ENCODE data around the gene SLC6A9. TPM values are rescaled to one million over a fixed set of nuclear protein-coding genes. Genes with fewer than 3 reads are reported as not detected.

Gene SLC6A9
- total RNA-seq, 1 experiment from 2014 or later, result 30.1 TPM

GRCh38 chr1:44045064-44045463, 13.8 kb upstream of the SLC6A9 start:
- no peaks in the 10 kb centered on the region for H3K9me3 Mint-ChIP-seq
- Histone ChIP-seq H2BK12ac (ENCODE audit: insufficient read length, low read depth, low read length) (no peak overlapping the region), H2AK5ac (ENCODE audit: insufficient read length, low read length) (no peak overlapping the region), H3K9me3 (ENCODE audit: control insufficient read depth, low read depth, low read length) (no peaks in the 10 kb centered on the region), H3T11ph (ENCODE audit: low read length) (no peak overlapping the region), H2BK5ac (ENCODE audit: insufficient read length, low read length) (no peak overlapping the region), H3K79me1 (ENCODE audit: insufficient read depth, low read depth, low read length, poor library complexity, severe bottlenecking) (no peaks in the 10 kb centered on the region), H3K9ac (ENCODE audit: extremely low read depth, insufficient read length, low read length) (no peak overlapping the region), H2BK15ac (ENCODE audit: low read depth, low read length) (no peak overlapping the region), H3K4ac (ENCODE audit: low read depth, low read length) (no peak overlapping the region), H3K14ac (ENCODE audit: insufficient read depth, low read length) (no peak overlapping the region), H2BK120ac (ENCODE audit: low read depth, low read length, poor library complexity, severe bottlenecking) (no peak overlapping the region), H4K91ac (ENCODE audit: insufficient read length, low read depth, low read length) (no peak overlapping the region), H3K27me3 (ENCODE audit: insufficient read depth, low read length) (no peaks in the 10 kb centered on the region; the same call in 1 of the 2 replicates), H3K79me2 (ENCODE audit: insufficient read depth, low read length) (no peaks in the 10 kb centered on the region), H3K23ac (ENCODE audit: insufficient read length, low read depth, low read length) (no peak overlapping the region), H2AFZ (ENCODE audit: low read length) (no peak overlapping the region), H3K4me1 (ENCODE audit: insufficient read depth, low read length) (no peaks in the 10 kb centered on the region), H3K4me2 (ENCODE audit: insufficient read depth, insufficient read length, low read length) (no peak overlapping the region), H4K8ac (replicated peaks; ENCODE audit: insufficient read length, low read depth, low read length) (no peak overlapping the region), H4K5ac (ENCODE audit: insufficient read length, low read depth, low read length) (no peak overlapping the region), H3K56ac (ENCODE audit: insufficient read length, low read depth, low read length) (no peak overlapping the region), H4K20me1 (ENCODE audit: control insufficient read depth, insufficient read depth, insufficient read length) (no peaks in the 10 kb centered on the region), H3K23me2 (ENCODE audit: insufficient read length, low read depth, low read length, poor library complexity, severe bottlenecking) (no peaks in the 10 kb centered on the region), H3K18ac (ENCODE audit: insufficient read length, low read depth, low read length) (no peak overlapping the region), H2BK20ac (ENCODE audit: low read depth, low read length, poor library complexity, severe bottlenecking) (no peak overlapping the region), H3K27ac (ENCODE audit: insufficient read length, low read depth, low read length) (no peak overlapping the region)
- no peak overlapping the region for H3K27ac Mint-ChIP-seq
- H3K27me3 Mint-ChIP-seq (ENCODE audit: low read depth), result peaks cover 29% of the 10 kb centered on the region
- DNase-seq, result no peak
- H3K36me3 Mint-ChIP-seq (ENCODE audit: insufficient read depth in 1 of 3, low read depth in 3 of 3), result no peaks in the 10 kb centered on the region
- H3K4me3 Mint-ChIP-seq, result no peak overlapping the region
- TF ChIP-seq CTCF (conservative IDR thresholded peaks at IDR 0.05), result no peak
- peaks cover 9 to 14% of the 10 kb centered on the region in 2 experiments for H3K4me1 Mint-ChIP-seq
- WGBS (ENCODE audit: extremely low coverage, insufficient read length, low lambda C conversion rate), result no CpG with 5 or more reads among the region's 9 CpGs

All from H9 (cell line).